ENCODE measurements around the gene SMCO3.
"Not testable (repeated sequence)": the region's sequence is repeated elsewhere in the genome, so short reads cannot be mapped to it uniquely, and the experiment has no call there.

Gene SMCO3

GRCh38 chr12:14770496-14771461, 43.2 kb downstream of the SMCO3 start:
- H3K4me1 ChIP-seq (ENCODE audit: control insufficient read depth, insufficient read depth, low read length) = peaks cover 7% of the 10 kb centered on the region
- peak overlapping the region; percentile 98 for H3K27ac ChIP-seq (ENCODE audit: low read depth, low read length)
- peak overlapping the region; percentile 100 for H3K4me3 ChIP-seq (ENCODE audit: low read length)
- H3K36me3 ChIP-seq (ENCODE audit: control insufficient read depth, insufficient read depth, low read length) = peaks cover 2% of the 10 kb centered on the region
- H3K27me3 ChIP-seq (ENCODE audit: control insufficient read depth, insufficient read depth, low read length) = no peaks in the 10 kb centered on the region
- peak overlapping the region; percentile 100 for H3K9ac ChIP-seq (ENCODE audit: low read length)

- Histone ChIP-seq H3K4me3 (ENCODE audit: low read length) (peak overlapping the region; percentile 100), H3K36me3 (ENCODE audit: control insufficient read depth, insufficient read depth, low read length) (peaks cover 2% of the 10 kb centered on the region), H3K27me3 (ENCODE audit: control insufficient read depth, insufficient read depth, low read length) (no peaks in the 10 kb centered on the region), H3K4me1 (ENCODE audit: control insufficient read depth, insufficient read depth, low read length) (peaks cover 5% of the 10 kb centered on the region), H3K27ac (ENCODE audit: low read depth, low read length) (peak overlapping the region; percentile 98), H3K9ac (ENCODE audit: low read length) (peak overlapping the region; percentile 100)
These were observed 44.0 kb downstream of the SMCO3 start for GRCh38 chr12:14769969-14770495.

GRCh38 chr12:14769466-14769968, 44.5 kb downstream of the SMCO3 start:
- peak overlapping the region; percentile 100 for H3K4me3 ChIP-seq (ENCODE audit: low read length)
- H3K9ac ChIP-seq (ENCODE audit: low read length) = peak overlapping the region; percentile 100
- H3K36me3 ChIP-seq (ENCODE audit: control insufficient read depth, insufficient read depth, low read length) = peaks cover 2% of the 10 kb centered on the region
- no peaks in the 10 kb centered on the region for H3K27me3 ChIP-seq (ENCODE audit: control insufficient read depth, insufficient read depth, low read length)
- H3K4me1 ChIP-seq (ENCODE audit: control insufficient read depth, insufficient read depth, low read length) = peaks cover 4% of the 10 kb centered on the region
- peak overlapping the region; percentile 98 for H3K27ac ChIP-seq (ENCODE audit: low read depth, low read length)

GRCh38 chr12:14768823-14769405, 45.1 kb downstream of the SMCO3 start:
- peaks cover 4% of the 10 kb centered on the region for H3K4me1 ChIP-seq (ENCODE audit: control insufficient read depth, insufficient read depth, low read length)
- H3K9ac ChIP-seq (ENCODE audit: low read length) = peak overlapping the region; percentile 100
- no peaks in the 10 kb centered on the region for H3K36me3 ChIP-seq (ENCODE audit: control insufficient read depth, insufficient read depth, low read length)
- H3K27ac ChIP-seq (ENCODE audit: low read depth, low read length) = peak overlapping the region; percentile 98
- no peaks in the 10 kb centered on the region for H3K27me3 ChIP-seq (ENCODE audit: control insufficient read depth, insufficient read depth, low read length)
- peak overlapping the region; percentile 100 for H3K4me3 ChIP-seq (ENCODE audit: low read length)

GRCh38 chr12:14767617-14768016, 46.4 kb downstream of the SMCO3 start:
- no peak overlapping the region for H3K9ac ChIP-seq (ENCODE audit: low read length)
- H3K27ac ChIP-seq (ENCODE audit: low read depth, low read length) = no peak overlapping the region
- H3K36me3 ChIP-seq (ENCODE audit: control insufficient read depth, insufficient read depth, low read length) = no peaks in the 10 kb centered on the region
- H3K4me1 ChIP-seq (ENCODE audit: control insufficient read depth, insufficient read depth, low read length) = peaks cover 4% of the 10 kb centered on the region
- H3K4me3 ChIP-seq (ENCODE audit: low read length) = no peak overlapping the region
- H3K27me3 ChIP-seq (ENCODE audit: control insufficient read depth, insufficient read depth, low read length) = no peaks in the 10 kb centered on the region

GRCh38 chr12:14766649-14767215, 47.2 kb downstream of the SMCO3 start:
- H3K9ac ChIP-seq (ENCODE audit: low read length) = no peak overlapping the region
- no peak overlapping the region for H3K4me3 ChIP-seq (ENCODE audit: low read length)
- peaks cover 4% of the 10 kb centered on the region for H3K4me1 ChIP-seq (ENCODE audit: control insufficient read depth, insufficient read depth, low read length)
- no peak overlapping the region for H3K27ac ChIP-seq (ENCODE audit: low read depth, low read length)
- no peaks in the 10 kb centered on the region for H3K36me3 ChIP-seq (ENCODE audit: control insufficient read depth, insufficient read depth, low read length)
- H3K27me3 ChIP-seq (ENCODE audit: control insufficient read depth, insufficient read depth, low read length) = no peaks in the 10 kb centered on the region

GRCh38 chr12:14766020-14766419, 48.0 kb downstream of the SMCO3 start:
- H3K27ac ChIP-seq (ENCODE audit: low read depth, low read length); H3K4me3 ChIP-seq (ENCODE audit: low read length); H3K36me3 ChIP-seq (ENCODE audit: control insufficient read depth, insufficient read depth, low read length); H3K4me1 ChIP-seq (ENCODE audit: control insufficient read depth, insufficient read depth, low read length); H3K27me3 ChIP-seq (ENCODE audit: control insufficient read depth, insufficient read depth, low read length); H3K9ac ChIP-seq (ENCODE audit: low read length): not testable (repeated sequence)

- H3K27me3 ChIP-seq (ENCODE audit: control insufficient read depth, insufficient read depth, low read length) = no peaks in the 10 kb centered on the region
- peaks cover 4% of the 10 kb centered on the region for H3K4me1 ChIP-seq (ENCODE audit: control insufficient read depth, insufficient read depth, low read length)
- H3K4me3 ChIP-seq (ENCODE audit: low read length) = no peak overlapping the region
- H3K36me3 ChIP-seq (ENCODE audit: control insufficient read depth, insufficient read depth, low read length) = no peaks in the 10 kb centered on the region
- H3K27ac ChIP-seq (ENCODE audit: low read depth, low read length) = no peak overlapping the region
- H3K9ac ChIP-seq (ENCODE audit: low read length) = no peak overlapping the region
These were observed 48.6 kb downstream of the SMCO3 start for GRCh38 chr12:14765398-14765797.

GRCh38 chr12:14759711-14760280, 54.2 kb downstream of the SMCO3 start:
- not testable (repeated sequence) for H3K27ac ChIP-seq (ENCODE audit: low read depth, low read length); H3K9ac ChIP-seq (ENCODE audit: low read length); H3K4me1 ChIP-seq (ENCODE audit: control insufficient read depth, insufficient read depth, low read length); H3K27me3 ChIP-seq (ENCODE audit: control insufficient read depth, insufficient read depth, low read length); H3K4me3 ChIP-seq (ENCODE audit: low read length); H3K36me3 ChIP-seq (ENCODE audit: control insufficient read depth, insufficient read depth, low read length)

- Histone ChIP-seq H3K9ac (ENCODE audit: low read length) (no peak overlapping the region), H3K36me3 (ENCODE audit: control insufficient read depth, insufficient read depth, low read length) (no peaks in the 10 kb centered on the region), H3K27ac (ENCODE audit: low read depth, low read length) (no peak overlapping the region), H3K4me3 (ENCODE audit: low read length) (no peak overlapping the region), H3K4me1 (ENCODE audit: control insufficient read depth, insufficient read depth, low read length) (no peaks in the 10 kb centered on the region), H3K27me3 (ENCODE audit: control insufficient read depth, insufficient read depth, low read length) (no peaks in the 10 kb centered on the region)
These were observed 57.4 kb downstream of the SMCO3 start for GRCh38 chr12:14756334-14757143.
